Endodermal cell (in vitro differentiated cells): ENCODE results near the gene HDDC3. TPM values are rescaled to one million over a fixed set of nuclear protein-coding genes. Genes with fewer than 3 reads are reported as not detected.
"Not testable (repeated sequence)": the region's sequence is repeated elsewhere in the genome, so short reads cannot be mapped to it uniquely, and the experiment has no call there.

Source experiments
- DNase-seq: peaks from one replicate; pipeline ENCODE4 v3.0.0-alpha.2; 2017
- H3K27ac ChIP-seq: 2 replicates; pipeline ENCODE4 v1.5.1; 2013; ENCODE audit warnings: mild to moderate bottlenecking, low read depth, low read length, moderate library complexity
- H3K27me3 ChIP-seq: 2 replicates; pipeline ENCODE4 v1.6.1; 2013; ENCODE audit warnings: mild to moderate bottlenecking, low read length, moderate library complexity; ENCODE audit not compliant: insufficient read depth, control insufficient read depth, poor library complexity, severe bottlenecking
- H3K36me3 ChIP-seq: 2 replicates; pipeline ENCODE4 v1.7.0; 2013; ENCODE audit warnings: mild to moderate bottlenecking, low read length, moderate library complexity; ENCODE audit not compliant: control insufficient read depth, insufficient read depth
- H3K4me1 ChIP-seq: one replicate; pipeline ENCODE4 v1.7.0; 2013; ENCODE audit warnings: low read length; ENCODE audit not compliant: control insufficient read depth, insufficient read depth
- H3K4me3 ChIP-seq: 2 replicates; pipeline ENCODE4 v1.5.1; 2013; ENCODE audit warnings: mild to moderate bottlenecking, low read length, moderate library complexity
- H3K9ac ChIP-seq: 2 replicates; pipeline ENCODE4 v1.6.1; 2013; ENCODE audit warnings: mild to moderate bottlenecking, low read length, moderate library complexity; ENCODE audit not compliant: poor library complexity, severe bottlenecking; ENCODE audit errors: extremely low read depth
- H3K9me3 ChIP-seq: 2 replicates; pipeline ENCODE4 v1.6.1; 2013; ENCODE audit warnings: mild to moderate bottlenecking, low read length, moderate library complexity; ENCODE audit not compliant: control insufficient read depth
- H3K27ac Mint-ChIP-seq: 2 replicates; pipeline ENCODE4 v1.8.0; 2020; ENCODE audit warnings: mixed read lengths
- H3K27me3 Mint-ChIP-seq: 2 replicates; pipeline ENCODE4 v1.8.0; 2021; ENCODE audit warnings: mild to moderate bottlenecking, mixed read lengths; ENCODE audit not compliant: insufficient read depth
- H3K36me3 Mint-ChIP-seq: 2 replicates; pipeline ENCODE4 v1.8.0; 2020; ENCODE audit warnings: low read depth, mixed read lengths
- H3K4me1 Mint-ChIP-seq: 2 replicates; pipeline ENCODE4 v1.8.0; 2020; ENCODE audit warnings: mixed read lengths
- H3K4me3 Mint-ChIP-seq: 2 replicates; pipeline ENCODE4 v1.8.0; 2020; ENCODE audit warnings: mild to moderate bottlenecking, moderate library complexity, mixed read lengths
- H3K9me3 Mint-ChIP-seq: 2 replicates; pipeline ENCODE4 v1.8.0; 2020; ENCODE audit warnings: mild to moderate bottlenecking, mixed read lengths
- WGBS, 2 experiments: methylation state at CpG; one replicate each; pipeline versions ENCODE4 v1.1.5 to v1.1.7; 2013; ENCODE audit warnings: missing lambda C conversion rate in 2 of 2, mixed read lengths in 1 of 2; ENCODE audit not compliant: insufficient coverage in 1 of 2, insufficient read length in 1 of 2; 5-methylcytosine and 5-hydroxymethylcytosine counted together
- total RNA-seq, 2 donors: library from RNA; stranded (reverse); fragmentation: NEBNext Ultra II Directional in 1 of 2; extraction: Animal tissue kit (Norgen Biotek cat#: 25700) in 1 of 2; gene quantifications; 2 replicates in 1 of 2; 3 replicates in 1 of 2; pipeline ENCODE4 v1.2.1, GENCODE V29; 2021
- TF ChIP-seq, protein P1 (sequence below): fragments of 200-600 bp; sonication (generic); conservative IDR thresholded peaks from 2 replicates; pipeline ENCODE4 v1.5.0; 2021; ENCODE audit warnings: antibody characterized with exemption, mild to moderate bottlenecking

Gene HDDC3
- total RNA-seq, 2 donors from 2014 or later, result 15.3 to 21.5 TPM

DNA sequence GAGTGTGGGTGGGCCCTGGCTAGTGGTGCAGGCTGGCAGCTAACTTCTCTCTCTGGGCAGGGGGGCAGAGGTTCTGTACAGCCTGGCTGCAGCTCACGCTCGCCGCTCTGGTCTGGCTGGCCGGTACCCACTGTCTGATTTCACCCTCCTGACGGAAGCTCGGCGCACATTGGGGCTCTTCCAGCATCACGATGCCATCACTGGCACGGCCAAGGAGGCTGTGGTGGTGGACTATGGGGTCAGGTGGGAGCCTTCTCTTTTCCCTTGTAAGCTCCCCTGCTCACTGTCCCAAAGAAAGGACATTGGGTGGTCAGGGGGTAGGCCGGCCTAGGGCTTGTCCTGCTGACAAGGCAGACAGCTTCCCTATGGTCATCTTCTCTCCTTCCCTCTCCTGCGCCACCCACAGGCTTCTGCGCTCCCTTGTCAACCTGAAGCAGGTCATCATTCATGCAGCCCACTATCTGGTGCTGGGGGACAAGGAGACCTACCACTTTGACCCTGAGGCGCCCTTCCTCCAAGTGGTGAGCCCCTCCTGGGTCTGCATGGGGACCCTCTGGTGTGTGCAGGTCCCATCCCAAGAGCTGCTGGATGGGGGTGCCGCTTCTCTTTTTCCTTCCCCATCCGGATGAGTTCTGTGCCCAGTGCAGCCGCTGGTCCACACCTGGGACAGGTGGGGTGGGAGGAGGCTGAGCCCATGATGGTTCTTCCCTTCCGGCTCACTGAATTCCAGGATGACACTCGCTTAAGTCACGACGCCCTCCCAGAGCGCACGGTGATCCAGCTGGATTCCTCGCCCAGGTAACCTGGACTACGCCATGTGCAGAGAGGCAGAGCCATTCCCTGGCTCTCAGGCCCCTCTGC is 21.7 kb downstream of the HDDC3 start:
- Histone ChIP-seq H3K36me3 (peaks cover 62% of the 10 kb centered on the region), H3K27me3 (no peaks in the 10 kb centered on the region), H3K9ac (no peak overlapping the region), H3K4me1 (no peaks in the 10 kb centered on the region), H3K4me3 (no peak overlapping the region), H3K27ac (no peak overlapping the region), H3K9me3 (no peaks in the 10 kb centered on the region)
- TF ChIP-seq, protein P1, sequence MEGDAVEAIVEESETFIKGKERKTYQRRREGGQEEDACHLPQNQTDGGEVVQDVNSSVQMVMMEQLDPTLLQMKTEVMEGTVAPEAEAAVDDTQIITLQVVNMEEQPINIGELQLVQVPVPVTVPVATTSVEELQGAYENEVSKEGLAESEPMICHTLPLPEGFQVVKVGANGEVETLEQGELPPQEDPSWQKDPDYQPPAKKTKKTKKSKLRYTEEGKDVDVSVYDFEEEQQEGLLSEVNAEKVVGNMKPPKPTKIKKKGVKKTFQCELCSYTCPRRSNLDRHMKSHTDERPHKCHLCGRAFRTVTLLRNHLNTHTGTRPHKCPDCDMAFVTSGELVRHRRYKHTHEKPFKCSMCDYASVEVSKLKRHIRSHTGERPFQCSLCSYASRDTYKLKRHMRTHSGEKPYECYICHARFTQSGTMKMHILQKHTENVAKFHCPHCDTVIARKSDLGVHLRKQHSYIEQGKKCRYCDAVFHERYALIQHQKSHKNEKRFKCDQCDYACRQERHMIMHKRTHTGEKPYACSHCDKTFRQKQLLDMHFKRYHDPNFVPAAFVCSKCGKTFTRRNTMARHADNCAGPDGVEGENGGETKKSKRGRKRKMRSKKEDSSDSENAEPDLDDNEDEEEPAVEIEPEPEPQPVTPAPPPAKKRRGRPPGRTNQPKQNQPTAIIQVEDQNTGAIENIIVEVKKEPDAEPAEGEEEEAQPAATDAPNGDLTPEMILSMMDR, result no peak
- Mint-ChIP-seq H3K27ac (no peak overlapping the region), H3K27me3 (no peaks in the 10 kb centered on the region), H3K4me1 (no peaks in the 10 kb centered on the region), H3K4me3 (no peak overlapping the region), H3K9me3 (no peaks in the 10 kb centered on the region), H3K36me3 (peaks cover 42% of the 10 kb centered on the region)
- DNase-seq, result no peak
- 93 to 95% methylated on average over 8 to 24 of the region's 24 CpGs for WGBS, 2 experiments

- TF ChIP-seq, protein P1, result no peak
- H3K36me3 ChIP-seq, result peaks cover 64% of the 10 kb centered on the region
- 81 to 95% methylated on average over 7 to 8 of the region's 8 CpGs for WGBS, 2 experiments
- Mint-ChIP-seq H3K9me3 (no peaks in the 10 kb centered on the region), H3K4me3 (no peak overlapping the region), H3K4me1 (no peaks in the 10 kb centered on the region), H3K36me3 (peaks cover 44% of the 10 kb centered on the region), H3K27ac (no peak overlapping the region), H3K27me3 (no peaks in the 10 kb centered on the region)
- H3K9me3 ChIP-seq, result no peaks in the 10 kb centered on the region
- H3K9ac ChIP-seq, result no peak overlapping the region
- H3K27me3 ChIP-seq, result no peaks in the 10 kb centered on the region
- no peak overlapping the region for H3K4me3 ChIP-seq
- no peak for DNase-seq
- no peaks in the 10 kb centered on the region for H3K4me1 ChIP-seq
- H3K27ac ChIP-seq, result no peak overlapping the region
These were observed 22.4 kb downstream of the HDDC3 start for GRCh38 chr15:90909976-90910375.

DNA sequence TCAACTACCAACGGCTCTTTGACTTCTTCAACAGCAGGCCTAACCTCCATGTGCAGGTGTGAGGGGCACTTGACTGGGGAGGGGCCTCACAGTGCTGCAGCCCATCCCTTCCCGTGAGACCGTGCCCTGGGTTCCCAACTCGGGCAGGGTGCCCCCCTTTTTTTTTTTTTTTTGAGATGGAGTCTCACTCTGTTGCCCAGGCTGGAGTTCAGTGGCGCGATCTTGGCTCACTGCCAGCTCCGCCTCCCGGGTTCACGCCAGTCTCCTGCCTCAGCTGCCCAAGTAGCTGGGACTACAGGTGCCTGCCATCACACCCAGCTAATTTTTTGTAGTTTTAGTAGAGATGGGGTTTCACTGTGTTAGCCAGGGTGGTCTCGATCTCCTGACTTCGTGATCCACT is 22.9 kb downstream of the HDDC3 start:
- not testable (repeated sequence) for H3K4me3 ChIP-seq, H3K9me3 Mint-ChIP-seq, H3K27me3 ChIP-seq, H3K27ac Mint-ChIP-seq, H3K4me1 Mint-ChIP-seq, H3K9me3 ChIP-seq, H3K9ac ChIP-seq, H3K27me3 Mint-ChIP-seq, H3K27ac ChIP-seq, H3K4me3 Mint-ChIP-seq, DNase-seq, H3K4me1 ChIP-seq
- peaks cover 46% of the 10 kb centered on the region for H3K36me3 Mint-ChIP-seq
- 94 to 96% methylated on average over 4 to 11 of the region's 11 CpGs for WGBS, 2 experiments
- peaks cover 62% of the 10 kb centered on the region for H3K36me3 ChIP-seq
